ENCODE measurements around the gene CNFN. TPM values are rescaled to one million over a fixed set of nuclear protein-coding genes. Genes with fewer than 3 reads are reported as not detected.

Gene CNFN
- total RNA-seq, 1 experiment from 2014 or later = 7.1 TPM

DNA sequence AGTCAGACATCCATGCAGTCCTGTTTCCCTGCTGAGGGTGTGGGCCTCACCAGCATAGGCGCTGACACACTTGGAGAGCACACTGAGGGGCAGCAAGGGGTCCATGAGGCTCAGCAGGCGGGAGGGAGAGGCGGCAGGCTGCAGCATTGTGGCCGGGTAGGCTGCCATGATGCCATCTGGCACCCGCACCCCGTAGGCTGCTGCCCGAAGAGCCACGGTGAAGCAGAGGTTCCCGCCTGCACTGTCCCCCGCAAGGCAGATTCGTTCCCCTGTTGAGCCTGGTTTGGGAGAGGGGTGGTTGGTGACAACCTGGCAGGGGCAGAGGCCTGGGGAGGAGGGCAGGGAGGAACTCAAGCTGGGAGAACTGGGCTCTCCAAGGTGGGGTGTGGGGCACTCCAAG, 16.0 kb upstream of the CNFN start:
- Mint-ChIP-seq H3K4me1 (peaks cover 14 to 21% of the 10 kb centered on the region in 2 experiments), H3K36me3 (ENCODE audit: insufficient read depth in 1 of 3, low read depth in 3 of 3) (peaks cover 12 to 34% (median 25%) of the 10 kb centered on the region in 3 experiments), H3K27ac (no peak overlapping the region), H3K27me3 (ENCODE audit: low read depth) (peaks cover 70% of the 10 kb centered on the region), H3K4me3 (no peak overlapping the region), H3K9me3 (no peaks in the 10 kb centered on the region; a peak in 1 of 5 replicates)
- no peak overlapping the region for H2BK12ac ChIP-seq (ENCODE audit: insufficient read length, low read depth, low read length)
- H2BK15ac ChIP-seq (ENCODE audit: low read depth, low read length) = no peak overlapping the region
- WGBS (ENCODE audit: extremely low coverage, insufficient read length, low lambda C conversion rate) = no CpG with 5 or more reads among the region's 11 CpGs
- H3K79me1 ChIP-seq (ENCODE audit: insufficient read depth, low read depth, low read length, poor library complexity, severe bottlenecking) = no peaks in the 10 kb centered on the region
- no peak overlapping the region for H2BK20ac ChIP-seq (ENCODE audit: low read depth, low read length, poor library complexity, severe bottlenecking)
- H3K4me2 ChIP-seq (ENCODE audit: insufficient read depth, insufficient read length, low read length) = no peak overlapping the region
- H3K56ac ChIP-seq (ENCODE audit: insufficient read length, low read depth, low read length) = no peak overlapping the region
- H2BK120ac ChIP-seq (ENCODE audit: low read depth, low read length, poor library complexity, severe bottlenecking) = no peak overlapping the region
- peaks cover 14% of the 10 kb centered on the region for H3K23me2 ChIP-seq (ENCODE audit: insufficient read length, low read depth, low read length, poor library complexity, severe bottlenecking)
- DNase-seq = no peak
- no peak overlapping the region for H3T11ph ChIP-seq (ENCODE audit: low read length)
- no peak overlapping the region for H2AFZ ChIP-seq (ENCODE audit: low read length)
- no peak overlapping the region for H4K91ac ChIP-seq (ENCODE audit: insufficient read length, low read depth, low read length)
- no peak overlapping the region for H4K8ac ChIP-seq (replicated peaks; ENCODE audit: insufficient read length, low read depth, low read length)
- no peak overlapping the region for H2AK5ac ChIP-seq (ENCODE audit: insufficient read length, low read length)
- no peaks in the 10 kb centered on the region; the same call in 1 of the 2 replicates for H3K4me1 ChIP-seq (ENCODE audit: insufficient read depth, low read length)
- no peak overlapping the region for H3K23ac ChIP-seq (ENCODE audit: insufficient read length, low read depth, low read length)
- H3K9ac ChIP-seq (ENCODE audit: extremely low read depth, insufficient read length, low read length) = no peak overlapping the region
- no peak overlapping the region for H2BK5ac ChIP-seq (ENCODE audit: insufficient read length, low read length)
- no peak overlapping the region for H4K5ac ChIP-seq (ENCODE audit: insufficient read length, low read depth, low read length)
- no peak overlapping the region for H3K18ac ChIP-seq (ENCODE audit: insufficient read length, low read depth, low read length)
- H3K27ac ChIP-seq (ENCODE audit: insufficient read length, low read depth, low read length) = no peak overlapping the region
- TF ChIP-seq, protein P1, sequence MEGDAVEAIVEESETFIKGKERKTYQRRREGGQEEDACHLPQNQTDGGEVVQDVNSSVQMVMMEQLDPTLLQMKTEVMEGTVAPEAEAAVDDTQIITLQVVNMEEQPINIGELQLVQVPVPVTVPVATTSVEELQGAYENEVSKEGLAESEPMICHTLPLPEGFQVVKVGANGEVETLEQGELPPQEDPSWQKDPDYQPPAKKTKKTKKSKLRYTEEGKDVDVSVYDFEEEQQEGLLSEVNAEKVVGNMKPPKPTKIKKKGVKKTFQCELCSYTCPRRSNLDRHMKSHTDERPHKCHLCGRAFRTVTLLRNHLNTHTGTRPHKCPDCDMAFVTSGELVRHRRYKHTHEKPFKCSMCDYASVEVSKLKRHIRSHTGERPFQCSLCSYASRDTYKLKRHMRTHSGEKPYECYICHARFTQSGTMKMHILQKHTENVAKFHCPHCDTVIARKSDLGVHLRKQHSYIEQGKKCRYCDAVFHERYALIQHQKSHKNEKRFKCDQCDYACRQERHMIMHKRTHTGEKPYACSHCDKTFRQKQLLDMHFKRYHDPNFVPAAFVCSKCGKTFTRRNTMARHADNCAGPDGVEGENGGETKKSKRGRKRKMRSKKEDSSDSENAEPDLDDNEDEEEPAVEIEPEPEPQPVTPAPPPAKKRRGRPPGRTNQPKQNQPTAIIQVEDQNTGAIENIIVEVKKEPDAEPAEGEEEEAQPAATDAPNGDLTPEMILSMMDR (conservative IDR thresholded peaks at IDR 0.05) = no peak
- no peak overlapping the region for H3K4ac ChIP-seq (ENCODE audit: low read depth, low read length)
- no peaks in the 10 kb centered on the region for H4K20me1 ChIP-seq (ENCODE audit: control insufficient read depth, insufficient read depth, insufficient read length)
- H3K27me3 ChIP-seq (ENCODE audit: insufficient read depth, low read length) = no peaks in the 10 kb centered on the region
- H3K9me3 ChIP-seq (ENCODE audit: control insufficient read depth, low read depth, low read length) = no peaks in the 10 kb centered on the region
- H3K14ac ChIP-seq (ENCODE audit: insufficient read depth, low read length) = no peak overlapping the region
- H3K79me2 ChIP-seq (ENCODE audit: insufficient read depth, low read length) = no peaks in the 10 kb centered on the region

All from H9 (cell line).